Activated naive CD4-positive, alpha-beta T cell (primary cell): Measurements from ENCODE around the gene KCTD20.

ENCODE experiments used
- DNase-seq, 4 experiments: peaks; one replicate each; lab custom pipeline; 2025; lab: John Stamatoyannopoulos, UW

Gene KCTD20

GRCh38 chr6:36493859-36494258, 51.1 kb downstream of the KCTD20 start:
- DNase-seq, result no peak

DNA sequence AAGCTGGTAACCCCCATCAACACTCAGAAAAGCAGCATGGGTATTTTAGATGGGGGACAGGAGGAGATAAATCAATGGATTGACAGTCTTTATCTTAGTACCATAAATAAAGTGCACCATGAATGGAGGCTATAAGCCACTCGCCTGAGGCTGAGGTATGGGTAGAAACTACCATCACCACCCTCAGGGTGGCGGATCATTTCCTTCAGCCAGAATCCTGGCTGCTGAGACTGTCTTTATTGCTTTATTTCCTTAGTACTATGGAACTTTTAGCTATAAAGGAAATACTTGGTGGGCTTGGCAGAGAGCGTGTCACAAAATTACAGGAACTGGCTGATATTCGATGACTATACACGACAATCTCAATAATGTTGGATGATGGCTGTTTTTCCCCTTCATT, 52.3 kb downstream of the KCTD20 start:
- DNase-seq, result no peak

GRCh38 chr6:36499918-36500317, 57.1 kb downstream of the KCTD20 start:
- DNase-seq, result no peak

DNA sequence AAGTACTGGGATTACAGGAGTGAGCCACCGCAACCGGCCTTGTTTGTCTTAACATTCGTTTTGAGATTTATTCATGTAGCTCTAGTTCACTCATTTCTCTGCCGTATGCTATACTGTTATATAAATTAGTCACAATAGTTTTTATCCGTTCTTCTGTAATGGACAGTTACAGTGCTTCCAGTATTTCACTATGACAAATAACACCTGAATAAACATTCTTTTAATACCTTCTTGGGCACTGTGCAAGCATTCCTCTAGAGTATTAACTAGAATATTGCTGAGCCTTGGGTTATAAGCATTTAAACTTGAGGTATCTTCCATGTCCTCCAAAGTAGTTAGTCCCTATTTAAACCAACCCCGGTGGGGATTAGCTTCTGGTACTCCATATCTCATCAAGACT, 58.9 kb downstream of the KCTD20 start:
- DNase-seq, result no peak

DNA sequence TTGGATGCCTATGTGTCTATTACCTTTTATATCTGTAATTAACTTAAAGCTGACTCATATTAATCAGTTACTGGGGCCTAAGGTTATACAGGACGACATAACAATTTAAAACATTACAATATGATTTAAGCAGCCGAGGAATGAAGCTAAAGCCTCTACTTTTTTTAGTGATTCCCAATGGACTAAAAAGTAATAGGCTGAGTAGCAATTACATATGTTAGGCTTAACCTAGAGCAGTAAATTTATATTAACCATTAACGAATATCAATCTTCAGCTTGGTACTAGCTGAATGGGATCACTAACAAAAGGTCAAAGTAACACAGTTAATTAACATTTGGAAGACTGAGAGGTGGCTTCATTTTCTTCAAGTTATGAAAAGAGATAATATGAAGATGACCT, 61.4 kb downstream of the KCTD20 start:
- no peak for DNase-seq

- DNase-seq, result no peak
These were observed 62.2 kb downstream of the KCTD20 start for GRCh38 chr6:36504982-36505381.

- no peak for DNase-seq
These were observed 63.1 kb downstream of the KCTD20 start for GRCh38 chr6:36505744-36506534.

GRCh38 chr6:36506611-36507010, 63.8 kb downstream of the KCTD20 start:
- no peak for DNase-seq

- no peak for DNase-seq
These were observed 65.7 kb downstream of the KCTD20 start for GRCh38 chr6:36508532-36508931.

DNA sequence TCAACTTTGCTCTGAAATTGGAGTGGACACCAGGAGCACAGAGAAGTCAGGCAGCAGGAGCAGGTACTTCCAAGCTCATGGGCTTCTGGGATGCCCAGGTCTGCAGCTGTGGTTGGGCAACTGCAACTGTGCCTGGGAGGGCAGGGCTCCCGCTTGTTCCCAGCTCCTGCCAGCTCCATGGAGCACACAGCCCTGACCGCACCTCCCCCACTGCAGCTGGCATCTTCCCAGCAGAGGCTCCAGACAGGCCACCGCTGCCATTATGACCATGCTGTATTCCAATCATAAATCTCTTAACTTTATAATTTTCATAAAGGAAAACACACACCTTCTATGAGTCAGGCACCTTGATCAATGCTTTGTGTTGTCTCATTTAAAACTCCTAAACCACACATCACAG, 67.6 kb downstream of the KCTD20 start:
- DNase-seq, result no peak

- DNase-seq, result no peak
These were observed 72.0 kb downstream of the KCTD20 start for GRCh38 chr6:36514554-36515456.

DNA sequence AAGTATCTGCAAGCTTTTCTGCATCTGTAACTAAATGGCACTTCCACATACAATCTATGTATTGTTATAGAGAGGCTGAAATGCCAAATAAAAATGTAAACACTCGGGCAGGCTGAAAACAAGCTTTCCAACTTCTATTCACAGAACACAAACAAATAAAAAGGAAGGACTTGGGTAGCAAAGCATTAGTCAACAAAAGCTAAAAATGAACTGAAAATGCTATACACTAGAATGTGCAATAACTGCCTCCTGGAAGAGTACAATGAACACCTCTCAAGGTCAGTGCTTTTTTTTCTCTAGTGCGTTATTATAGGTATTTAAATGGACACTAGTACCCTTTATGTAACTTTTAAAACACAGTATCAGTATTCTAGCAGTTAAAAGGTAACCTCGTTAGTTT, 73.0 kb downstream of the KCTD20 start:
- DNase-seq, result no peak

- no peak for DNase-seq
These were observed 73.8 kb downstream of the KCTD20 start for GRCh38 chr6:36516559-36516958.

DNA sequence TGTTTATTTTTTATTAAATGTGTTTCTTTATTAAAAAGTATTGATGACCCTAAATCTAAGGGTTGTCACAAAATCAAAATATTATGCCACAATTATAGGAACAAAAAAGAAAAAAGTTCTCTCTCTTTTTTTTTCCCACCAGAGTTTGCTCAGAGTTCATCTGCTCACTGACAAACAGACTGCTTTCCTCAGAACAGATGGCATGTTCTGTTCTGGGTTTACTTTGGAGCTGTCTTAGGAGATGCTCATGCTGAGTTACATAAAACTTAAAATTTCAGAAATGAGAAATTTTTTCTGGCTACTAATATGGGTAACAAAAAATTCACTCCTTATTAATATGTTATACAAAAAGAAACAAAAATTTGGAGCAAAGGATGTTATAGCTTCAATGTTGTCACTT, 74.2 kb downstream of the KCTD20 start:
- no peak for DNase-seq

GRCh38 chr6:36517408-36517807, 74.6 kb downstream of the KCTD20 start:
- no peak for DNase-seq

DNA sequence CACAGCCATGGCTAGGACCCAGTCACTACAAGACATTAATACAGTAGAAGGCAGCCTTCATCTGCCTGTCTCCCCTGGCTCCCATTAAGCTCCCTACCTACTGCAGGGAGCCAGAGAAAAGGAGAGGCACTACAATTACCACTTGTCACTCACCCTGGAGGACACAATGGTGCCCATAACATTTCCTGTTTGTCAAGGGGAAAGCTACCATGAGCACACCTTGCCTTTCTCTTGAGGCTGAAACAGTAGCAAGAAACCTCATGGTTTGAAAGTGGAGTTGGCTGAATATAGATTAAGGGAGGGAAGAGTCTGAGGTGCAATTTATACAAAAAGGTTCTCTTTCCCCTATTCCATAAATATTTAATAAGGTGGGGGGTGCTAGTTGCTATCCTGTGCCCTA, 76.6 kb downstream of the KCTD20 start:
- DNase-seq, result no peak

- no peak for DNase-seq
These were observed 80.7 kb downstream of the KCTD20 start for GRCh38 chr6:36523451-36523850.

DNA sequence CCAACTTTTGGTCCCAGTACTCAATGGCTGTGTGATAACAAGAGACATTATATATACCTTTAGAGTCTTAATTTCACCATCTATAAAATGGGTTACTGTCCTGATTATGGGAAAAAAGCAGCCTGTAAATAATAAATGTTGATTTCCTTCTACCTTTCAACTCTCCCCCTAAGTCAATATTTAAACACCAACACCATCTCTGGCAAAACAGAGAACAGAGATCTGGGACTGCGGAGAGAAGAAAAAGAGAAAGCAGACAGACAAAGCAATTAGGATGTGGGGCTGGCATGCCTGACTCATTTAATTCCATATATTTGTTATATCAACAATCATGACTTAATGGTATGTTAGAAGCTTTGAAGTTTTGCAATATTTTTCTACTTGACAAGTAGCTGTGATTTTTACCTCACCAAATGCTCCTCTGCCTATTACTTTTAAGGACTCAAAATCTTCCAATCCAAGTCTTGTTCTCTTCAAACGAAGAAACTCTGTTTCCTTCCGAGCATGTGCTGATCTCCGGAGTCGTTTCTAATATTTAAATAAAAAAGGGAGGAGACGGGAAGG, 81.2 kb downstream of the KCTD20 start:
- DNase-seq, result no peak

DNA sequence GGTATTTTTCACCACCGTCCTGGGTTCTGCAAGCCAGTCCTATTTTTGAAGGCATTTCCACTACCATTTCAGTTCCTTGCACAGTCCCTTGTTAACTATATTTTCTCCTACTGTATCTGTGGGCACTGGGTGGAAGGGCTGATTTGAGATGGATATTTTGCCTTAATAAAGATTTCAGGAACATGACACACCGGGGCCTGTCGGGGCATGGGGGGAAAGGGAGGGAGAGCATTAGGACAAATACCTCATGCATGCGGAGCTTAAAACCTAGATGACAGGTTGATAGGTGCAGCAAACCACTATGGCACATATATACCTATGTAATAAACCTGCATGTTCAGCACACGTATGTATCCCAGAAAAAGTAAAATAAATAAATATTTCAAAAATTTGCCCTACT, 82.1 kb downstream of the KCTD20 start:
- DNase-seq, result no peak

GRCh38 chr6:36525346-36525745, 82.5 kb downstream of the KCTD20 start:
- no peak for DNase-seq

DNA sequence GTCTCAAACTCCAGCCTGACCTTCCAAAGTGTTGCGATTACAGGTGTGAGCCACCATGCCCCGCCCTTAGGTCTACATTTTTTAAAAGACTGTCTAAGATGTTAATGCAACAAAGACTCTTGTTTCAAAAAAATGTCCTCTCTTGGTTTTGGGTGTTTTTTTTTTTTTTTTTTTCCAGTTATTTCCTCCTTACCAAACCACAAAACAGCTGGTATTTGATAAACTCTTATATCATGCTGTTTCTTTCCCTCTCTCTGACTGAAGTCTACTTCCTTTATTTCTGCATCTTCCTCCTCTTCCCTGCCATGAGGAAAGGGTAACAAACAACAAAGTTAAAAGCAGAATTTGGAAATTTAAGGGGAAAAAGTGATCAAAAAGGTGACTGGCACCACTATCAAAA, 83.3 kb downstream of the KCTD20 start:
- DNase-seq, result no peak

DNA sequence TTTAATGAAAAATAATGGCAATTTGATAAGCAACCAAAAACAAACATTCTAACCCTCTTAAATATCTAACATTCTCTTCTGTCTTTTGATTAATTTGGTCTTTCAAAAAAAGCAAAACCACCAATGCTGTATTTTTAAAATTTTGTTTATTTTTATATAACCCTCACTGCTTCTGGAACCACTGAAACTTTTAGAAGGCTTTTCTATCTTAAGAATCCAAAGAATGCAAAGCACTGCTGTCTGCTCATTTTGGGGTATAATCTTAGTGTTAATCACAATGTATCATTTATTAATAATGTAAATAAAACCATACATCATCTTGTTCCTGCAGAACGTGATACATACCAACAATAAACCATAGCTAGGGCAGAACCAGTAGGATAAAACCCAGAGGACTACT, 90.5 kb downstream of the KCTD20 start:
- DNase-seq, result no peak
